AG04450 (cell line): ENCODE results near the gene TXK. TPM values are rescaled to one million over a fixed set of nuclear protein-coding genes. Genes with fewer than 3 reads are reported as not detected.

Experiments
- CTCF ChIA-PET: fragments of 300-600, 350-600 bp; formaldehyde crosslinking; extraction: SDS; loops from one replicate; lab custom pipeline; 2022; ENCODE audit warnings: antibody characterized with exemption, inconsistent platforms; lab: Charles Lee
- POLR2A ChIA-PET: fragments of 350-600 bp; formaldehyde crosslinking; extraction: SDS; loops from one replicate; lab custom pipeline; 2021; ENCODE audit warnings: antibody characterized with exemption, inconsistent platforms; lab: Yijun Ruan, JAX
- DNase-seq: peaks from one replicate; pipeline ENCODE4 v3.0.0-alpha.2; 2011; ENCODE audit warnings: low read depth, low spot score
- H3K27ac ChIP-seq: one replicate; pipeline ENCODE4 v1.5.1; 2012; ENCODE audit warnings: low read depth, low read length, control low read depth
- H3K27me3 ChIP-seq: one replicate; pipeline ENCODE4 v1.6.0; 2012; ENCODE audit warnings: low read length; ENCODE audit not compliant: control insufficient read depth, insufficient read depth
- H3K4me3 ChIP-seq: 2 replicates; pipeline ENCODE4 v1.5.1; 2011; ENCODE audit warnings: mild to moderate bottlenecking, low read depth, low read length, control low read depth
- H3K9me3 ChIP-seq: 2 replicates; pipeline ENCODE4 v1.5.1; 2012; ENCODE audit warnings: low read length; ENCODE audit not compliant: control insufficient read depth, insufficient read depth
- CTCF ChIP-seq: IDR thresholded peaks from 2 replicates; pipeline ENCODE4 v1.5.1; 2011; ENCODE audit warnings: low read depth, low read length, control low read depth, inconsistent platforms
- polyA plus RNA-seq: library from polyadenylated mRNA; depleted of rRNA; stranded (reverse); fragments of >200 nt; gene quantifications from 2 replicates; pipeline ENCODE4 v1.2.3, GENCODE V29; 2011

Gene TXK
- polyA plus RNA-seq, 1 experiment = not detected

GRCh38 chr4:48064349-48064748, 69.7 kb downstream of the TXK start:
- DNase-seq = no peak
- CTCF ChIA-PET = interaction anchor here (0.7 kb wide), 1 partner anchor 30 kb away, joined by 3 read pairs; no protein-coding TSS in a partner anchor
- H3K4me3 ChIP-seq = no peak overlapping the region
- no peaks in the 10 kb centered on the region for H3K9me3 ChIP-seq
- no peak overlapping the region for H3K27ac ChIP-seq
- TF ChIP-seq CTCF = no peak
- POLR2A ChIA-PET = no interaction called here
- no peaks in the 10 kb centered on the region for H3K27me3 ChIP-seq

- Histone ChIP-seq H3K9me3 (no peaks in the 10 kb centered on the region), H3K27me3 (no peaks in the 10 kb centered on the region), H3K27ac (no peak overlapping the region), H3K4me3 (no peak overlapping the region)
- ChIA-PET POLR2A (no interaction called here), CTCF (no interaction called here)
- no peak for DNase-seq
- TF ChIP-seq CTCF = no peak
Measured at GRCh38 chr4:48058617-48059530, 75.2 kb downstream of the TXK start.

GRCh38 chr4:48051078-48051477, 83.0 kb downstream of the TXK start:
- ChIA-PET POLR2A (no interaction called here), CTCF (no interaction called here)
- no peak for TF ChIP-seq CTCF
- no peak for DNase-seq
- no peak overlapping the region for H3K4me3 ChIP-seq
- no peaks in the 10 kb centered on the region for H3K9me3 ChIP-seq
- no peak overlapping the region for H3K27ac ChIP-seq
- peaks cover 2% of the 10 kb centered on the region for H3K27me3 ChIP-seq

- DNase-seq = no peak
- Histone ChIP-seq H3K27me3 (peaks cover 2% of the 10 kb centered on the region), H3K4me3 (no peak overlapping the region), H3K9me3 (no peaks in the 10 kb centered on the region), H3K27ac (no peak overlapping the region)
- TF ChIP-seq CTCF = no peak
- CTCF ChIA-PET = no interaction called here
- POLR2A ChIA-PET = no interaction called here
Measured at GRCh38 chr4:48049483-48049882, 84.6 kb downstream of the TXK start.

- ChIA-PET CTCF (interaction anchor here (1.3 kb wide), 1 partner anchor 114 kb away, joined by 3 read pairs; no protein-coding TSS in a partner anchor), POLR2A (no interaction called here)
- no peak for TF ChIP-seq CTCF
- Histone ChIP-seq H3K4me3 (no peak overlapping the region), H3K9me3 (no peaks in the 10 kb centered on the region), H3K27ac (no peak overlapping the region), H3K27me3 (peaks cover 2% of the 10 kb centered on the region)
- no peak for DNase-seq
Measured at GRCh38 chr4:48047896-48048295, 86.2 kb downstream of the TXK start.
